Measurements from ENCODE around the gene CISD1.

The CISD1 gene

GRCh38 chr10:58316874-58317273, 47.9 kb downstream of the CISD1 start:
- no peak for DNase-seq

DNA sequence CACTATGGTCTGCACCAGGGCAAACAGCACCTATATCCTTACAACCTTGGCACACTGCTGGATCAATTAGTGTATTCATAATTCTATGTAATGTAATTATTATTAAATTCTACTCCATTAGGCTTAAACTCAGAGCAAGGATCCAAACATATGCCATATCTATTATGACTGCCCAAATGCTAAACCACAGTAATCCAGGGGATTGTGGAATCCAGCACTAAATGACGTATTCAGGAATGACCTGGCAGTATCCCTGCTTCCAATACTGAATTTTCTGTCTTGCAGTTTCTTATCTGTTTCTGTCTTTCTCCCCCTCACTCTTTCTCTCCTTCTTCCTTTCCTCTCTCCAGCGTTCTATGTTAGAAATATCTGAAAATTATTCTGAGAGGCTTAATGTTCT, 49.4 kb downstream of the CISD1 start:
- DNase-seq = no peak

DNA sequence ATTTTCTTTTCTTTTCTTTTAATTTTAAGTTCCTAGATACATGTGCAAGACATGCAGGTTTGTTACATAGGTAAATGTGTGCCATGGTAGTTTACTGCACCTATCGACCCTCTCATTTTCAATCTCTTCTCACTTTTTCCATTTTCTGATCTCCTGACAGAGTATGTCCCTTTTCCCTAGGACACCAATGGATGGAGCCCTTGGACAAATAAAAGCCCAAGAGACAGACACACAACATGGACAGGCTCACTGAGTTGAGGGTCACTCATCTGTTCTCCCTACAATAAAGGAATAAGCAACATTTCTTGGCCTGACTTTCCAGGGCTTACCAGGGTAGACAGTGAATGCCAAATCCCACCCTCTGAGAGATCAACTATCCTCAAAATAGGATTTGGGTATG, 50.6 kb downstream of the CISD1 start:
- DNase-seq = no peak

DNA sequence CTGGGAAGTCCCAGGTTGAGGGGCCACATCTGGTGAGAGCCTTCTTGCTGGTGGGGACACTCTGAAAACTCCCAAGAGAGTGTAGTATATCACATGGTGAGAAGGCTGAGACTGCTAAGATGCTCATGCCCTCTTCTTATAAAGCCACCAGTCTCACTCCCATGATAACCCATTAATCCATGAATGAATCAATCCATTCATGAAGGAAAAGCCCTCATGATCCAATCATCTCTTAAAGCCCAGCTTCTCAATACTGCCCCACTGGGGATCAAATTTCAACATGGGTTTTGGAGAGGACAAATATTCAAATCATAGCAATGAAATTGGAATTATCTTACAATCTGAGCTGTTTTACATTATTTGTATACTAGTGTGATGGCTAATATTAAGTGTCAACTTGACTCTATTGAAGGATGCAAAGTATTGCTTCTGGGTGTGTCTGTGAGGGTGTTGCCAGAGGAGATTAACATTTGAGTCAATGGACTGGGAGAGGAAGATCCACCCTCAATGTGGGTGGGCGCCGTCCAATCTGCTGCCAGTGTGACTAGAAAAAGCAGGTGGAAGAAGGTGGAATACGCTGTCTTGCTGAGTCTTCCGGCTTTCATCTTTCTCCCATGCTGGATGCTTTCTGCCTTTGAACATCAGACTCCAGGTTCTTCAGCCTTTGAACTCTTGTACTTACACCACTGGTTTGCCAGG, 51.5 kb downstream of the CISD1 start:
- DNase-seq = no peak

DNA sequence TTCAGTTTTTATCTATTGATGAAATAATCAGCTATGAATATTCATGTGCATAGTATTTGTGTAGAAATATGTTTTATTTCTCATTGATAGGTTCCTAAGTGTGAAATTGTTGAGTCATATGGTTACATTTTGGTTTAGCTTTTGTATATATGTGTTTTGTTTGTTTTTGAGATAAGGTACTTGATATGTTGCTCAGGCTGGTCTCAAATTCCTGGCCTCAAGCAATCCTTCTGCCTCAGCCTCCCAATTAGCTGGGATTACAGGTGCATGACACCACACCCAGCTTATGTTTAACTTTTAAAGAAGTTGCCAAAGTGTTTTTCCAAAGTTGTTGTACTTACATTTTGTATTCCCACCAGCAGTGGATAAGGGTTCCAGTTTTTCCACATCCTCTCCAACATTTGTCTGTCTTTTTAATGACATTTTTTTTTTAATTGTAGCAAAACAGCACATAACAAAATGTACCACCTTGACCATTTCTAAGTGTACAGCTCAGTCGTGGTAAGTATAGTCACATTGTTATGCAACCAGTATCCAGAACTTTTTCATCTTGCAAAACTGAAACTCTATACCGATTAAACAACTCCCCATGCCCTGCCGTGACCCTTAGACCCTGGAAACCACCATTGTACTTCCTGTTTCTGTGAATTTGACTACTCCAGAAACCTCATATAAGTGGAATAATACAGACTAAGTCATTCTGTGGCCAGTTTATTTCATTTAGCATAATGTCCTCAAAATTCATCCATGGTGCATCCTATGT, 53.3 kb downstream of the CISD1 start:
- no peak for DNase-seq

DNA sequence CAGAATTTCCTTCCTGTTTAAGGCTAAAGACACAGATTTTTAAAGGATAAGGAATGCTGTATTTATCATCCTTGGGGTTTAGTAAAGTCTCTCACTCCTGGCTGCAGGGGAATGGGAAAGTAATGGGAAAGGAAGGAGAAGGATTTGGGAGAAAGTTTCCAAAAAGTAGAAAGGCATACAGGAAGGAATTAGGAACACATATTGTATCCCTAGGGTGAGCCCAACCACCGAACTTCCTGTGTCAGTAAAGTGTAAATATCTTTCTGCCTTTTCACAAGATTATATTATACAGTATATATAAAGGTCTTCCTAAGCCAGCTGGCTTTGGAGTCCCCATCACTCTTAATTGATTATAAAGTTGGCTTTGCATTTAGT, 53.9 kb downstream of the CISD1 start:
- DNase-seq = no peak

DNA sequence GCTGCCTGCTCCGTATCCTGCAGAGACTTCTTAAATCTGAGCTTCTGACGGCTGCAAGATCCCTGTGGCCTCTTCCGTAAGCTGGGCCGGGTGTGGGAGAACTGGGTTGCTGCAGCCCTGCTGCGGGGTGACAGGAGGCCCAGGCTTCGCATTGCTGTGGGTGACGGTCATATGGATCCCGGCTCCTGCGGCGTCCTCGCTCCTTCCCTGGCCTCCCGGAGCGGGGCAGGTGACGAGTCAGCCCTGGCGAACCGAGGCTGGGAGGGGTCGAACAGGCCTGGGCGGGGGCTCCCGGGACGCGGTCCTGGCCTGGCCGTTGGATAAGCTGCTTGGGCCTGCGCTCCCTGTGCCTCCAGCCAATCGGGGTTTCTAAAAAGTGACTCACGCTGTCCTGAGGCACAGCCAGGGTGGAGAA, 58.0 kb downstream of the CISD1 start:
- no peak for DNase-seq

DNA sequence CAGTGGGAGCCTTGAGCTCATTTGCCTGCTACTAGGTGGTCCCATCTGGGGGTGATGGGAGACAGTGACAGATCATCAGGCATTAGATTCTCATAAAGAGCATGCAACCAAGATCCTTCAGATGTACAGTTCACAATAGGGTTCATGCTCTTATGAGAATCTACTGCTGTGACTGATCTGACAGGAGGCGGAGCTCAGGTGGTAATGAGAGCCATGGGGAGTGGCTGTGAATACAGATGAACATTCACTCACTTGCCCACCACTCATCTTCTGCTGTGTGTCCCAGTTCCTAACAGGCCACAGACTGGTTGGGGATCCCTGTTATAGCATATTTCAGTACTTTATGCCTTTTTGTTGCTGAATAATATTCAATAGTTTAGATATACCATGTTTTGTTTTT, 59.3 kb downstream of the CISD1 start:
- DNase-seq = no peak

DNA sequence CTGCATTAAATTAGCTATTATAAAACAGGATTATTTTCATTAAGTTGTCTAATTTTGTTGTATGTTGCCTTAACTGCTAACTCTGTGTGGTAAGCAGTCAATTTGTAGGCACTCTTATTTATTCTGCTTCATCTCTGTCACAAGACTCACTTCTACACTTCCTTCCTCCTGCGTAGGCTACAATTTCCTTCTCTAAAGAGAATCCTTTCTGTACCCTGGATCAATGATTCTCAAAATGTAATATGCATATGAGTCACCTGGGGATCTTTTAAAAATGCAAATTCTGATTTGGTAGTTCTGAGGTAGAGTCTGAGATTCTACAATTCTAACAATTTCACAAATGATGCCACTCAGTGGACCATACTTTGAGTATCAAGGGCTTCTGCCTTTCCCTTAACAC, 61.5 kb downstream of the CISD1 start:
- DNase-seq = no peak

DNA sequence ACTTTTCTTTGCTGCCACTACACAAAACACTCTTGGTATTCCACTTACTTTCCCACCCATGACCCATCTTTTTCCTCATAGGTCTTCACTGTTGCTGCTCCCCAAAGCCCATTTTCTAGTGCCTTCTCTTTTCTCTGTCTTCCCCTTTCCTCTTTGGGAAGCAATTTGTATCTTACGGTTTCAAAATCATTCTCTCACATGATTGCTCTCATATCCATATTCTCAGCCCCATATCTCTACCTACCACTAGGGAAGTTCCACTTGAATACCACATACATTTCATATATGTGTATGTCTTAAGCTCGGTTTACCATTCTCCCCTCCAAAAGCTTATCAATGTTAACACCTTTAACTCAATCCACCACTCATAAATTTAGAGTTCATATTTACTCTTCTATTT, 62.7 kb downstream of the CISD1 start:
- no peak for DNase-seq

DNA sequence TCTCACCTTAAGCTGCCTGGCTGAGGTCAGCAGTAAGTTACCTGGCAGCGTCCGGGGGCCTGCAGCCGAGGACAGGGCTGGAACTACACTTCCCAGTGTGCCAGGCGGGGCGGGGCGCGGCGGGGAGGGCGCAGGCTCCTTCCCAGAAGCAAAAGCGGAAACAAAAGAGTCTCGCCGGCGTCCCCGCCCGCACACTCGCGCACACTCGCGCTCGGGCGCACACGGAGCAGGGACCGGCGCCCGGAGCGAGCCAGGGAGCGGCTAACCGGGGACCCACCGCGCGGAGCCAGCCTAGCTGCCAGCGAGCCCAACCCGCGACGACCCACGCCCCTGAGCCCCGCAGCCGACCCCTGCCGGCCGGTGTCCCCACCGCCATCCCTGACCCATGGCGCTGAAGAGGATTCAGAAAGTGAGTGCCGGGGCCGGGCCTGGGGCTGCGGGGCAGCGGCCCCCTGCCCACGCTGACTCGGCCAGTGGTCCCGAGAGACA, 65.9 kb downstream of the CISD1 start, which contains the start of gene UBE2D1:
Gene UBE2D1, plus strand, starts transcription at position 190 of the 489 bp plus-strand sequence. Its CDS starts 196 bp downstream, at position 386.
- peak; percentile 60 to 76 for DNase-seq

- DNase-seq = peak in 1 of 2 experiments; percentile 31
Measured at GRCh38 chr10:58335306-58336005, 66.5 kb downstream of the CISD1 start.

DNA sequence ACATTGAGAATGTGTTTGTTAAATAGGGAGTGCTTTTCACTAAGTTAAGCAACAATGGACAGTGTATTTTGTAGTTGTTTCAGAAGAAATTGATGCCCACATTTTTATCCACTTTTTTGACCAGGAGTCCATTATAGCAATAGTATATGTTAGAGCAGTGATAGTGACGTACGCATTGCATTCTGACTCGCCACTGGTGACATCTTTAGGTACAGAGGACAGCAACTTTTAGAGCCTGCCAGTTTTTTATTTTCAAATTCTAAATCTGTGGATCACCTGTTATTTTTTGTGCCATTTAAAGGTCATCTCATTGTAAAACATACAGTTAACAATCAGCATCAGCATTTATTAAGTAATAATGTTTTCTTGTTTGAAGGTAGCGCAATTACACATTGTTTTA, 67.3 kb downstream of the CISD1 start:
- DNase-seq = no peak

Data from NCI-H2081 (cell line).